ENCODE results near the gene MACROD2.

MACROD2 gene

DNA sequence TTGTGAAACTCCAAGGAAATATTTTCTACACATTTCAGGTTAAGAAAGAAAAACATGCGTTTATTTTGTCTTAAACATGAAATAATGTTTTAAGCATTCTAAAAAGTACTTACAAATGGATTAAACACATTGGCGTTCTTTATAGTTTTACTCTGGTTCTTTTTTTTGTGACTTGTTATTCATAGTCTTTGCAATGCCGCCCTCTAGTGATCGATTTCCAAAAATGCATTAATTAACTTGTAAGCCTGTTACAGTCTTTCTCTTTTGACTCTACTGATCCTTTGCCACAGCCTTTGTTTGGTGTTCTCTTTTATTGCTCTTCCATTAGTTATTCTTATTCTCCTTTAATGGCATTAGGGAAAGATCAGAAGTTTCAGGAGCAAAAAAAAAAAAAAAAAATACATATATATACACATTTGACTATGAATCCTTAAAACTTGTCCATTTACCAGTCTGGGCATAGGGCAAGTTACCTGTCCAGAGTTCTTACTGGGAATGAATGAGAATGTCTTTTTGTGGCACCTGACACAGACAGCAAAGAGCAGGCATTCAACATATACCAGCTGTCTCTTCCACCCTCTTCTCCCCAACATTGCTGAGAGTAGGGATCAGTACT is 59.9 kb downstream of the MACROD2 start:
- Histone ChIP-seq H3K9me3 (no peaks in the 10 kb centered on the region), H3K27me3 (no peaks in the 10 kb centered on the region), H4K20me1 (no peaks in the 10 kb centered on the region), H3K4me3 (no peak overlapping the region), H3K27ac (no peak overlapping the region), H3K36me3 (no peaks in the 10 kb centered on the region), H3K9ac (no peak overlapping the region), H3K4me1 (no peaks in the 10 kb centered on the region), H3K4me2 (no peak overlapping the region)
- no peak for TF ChIP-seq Cebpa-rat (IDR thresholded peaks at IDR 0.05)

GRCh38 chr20:14062171-14062570 is 66.9 kb downstream of the MACROD2 start:
- Histone ChIP-seq H3K4me1 (no peaks in the 10 kb centered on the region), H3K4me3 (no peak overlapping the region), H3K4me2 (no peak overlapping the region), H4K20me1 (no peaks in the 10 kb centered on the region), H3K9ac (no peak overlapping the region), H3K27ac (no peak overlapping the region), H3K9me3 (no peaks in the 10 kb centered on the region), H3K36me3 (no peaks in the 10 kb centered on the region), H3K27me3 (no peaks in the 10 kb centered on the region)
- TF ChIP-seq Cebpa-rat (IDR thresholded peaks at IDR 0.05) = no peak

- Histone ChIP-seq H3K4me2 (no peak overlapping the region), H3K9me3 (no peaks in the 10 kb centered on the region), H3K9ac (no peak overlapping the region), H3K4me3 (no peak overlapping the region), H3K27ac (no peak overlapping the region), H3K36me3 (no peaks in the 10 kb centered on the region), H4K20me1 (no peaks in the 10 kb centered on the region), H3K4me1 (no peaks in the 10 kb centered on the region), H3K27me3 (no peaks in the 10 kb centered on the region)
- no peak for TF ChIP-seq Cebpa-rat (IDR thresholded peaks at IDR 0.05)
These were observed 67.5 kb downstream of the MACROD2 start for GRCh38 chr20:14062786-14063185.

DNA sequence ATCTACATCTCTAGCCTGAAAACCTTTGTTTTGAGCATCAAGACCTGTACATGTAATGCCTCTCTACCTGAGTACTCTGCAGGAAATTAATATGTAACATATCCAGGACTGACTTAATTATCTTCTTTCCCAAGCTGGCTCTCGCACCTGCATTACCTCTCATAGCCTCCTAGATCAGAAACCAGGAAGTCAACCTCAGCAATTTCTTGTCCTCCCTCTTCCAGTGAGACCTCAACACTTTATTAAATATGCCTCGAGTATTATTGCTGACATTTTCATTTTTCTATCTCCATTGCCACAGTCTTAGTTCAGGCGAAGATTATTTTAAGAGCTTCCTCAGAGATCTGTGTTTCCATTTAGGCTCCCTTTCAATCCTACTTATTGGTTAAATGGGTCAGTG is 69.0 kb downstream of the MACROD2 start:
- no peak for TF ChIP-seq Cebpa-rat (IDR thresholded peaks at IDR 0.05)
- Histone ChIP-seq H3K9ac (no peak overlapping the region), H3K27ac (no peak overlapping the region), H3K4me3 (no peak overlapping the region), H3K36me3 (no peaks in the 10 kb centered on the region), H3K9me3 (no peaks in the 10 kb centered on the region), H4K20me1 (no peaks in the 10 kb centered on the region), H3K27me3 (no peaks in the 10 kb centered on the region), H3K4me1 (no peaks in the 10 kb centered on the region), H3K4me2 (no peak overlapping the region)

GRCh38 chr20:14064921-14065320 is 69.6 kb downstream of the MACROD2 start:
- H3K4me2 ChIP-seq = no peak overlapping the region
- no peaks in the 10 kb centered on the region for H4K20me1 ChIP-seq

DNA sequence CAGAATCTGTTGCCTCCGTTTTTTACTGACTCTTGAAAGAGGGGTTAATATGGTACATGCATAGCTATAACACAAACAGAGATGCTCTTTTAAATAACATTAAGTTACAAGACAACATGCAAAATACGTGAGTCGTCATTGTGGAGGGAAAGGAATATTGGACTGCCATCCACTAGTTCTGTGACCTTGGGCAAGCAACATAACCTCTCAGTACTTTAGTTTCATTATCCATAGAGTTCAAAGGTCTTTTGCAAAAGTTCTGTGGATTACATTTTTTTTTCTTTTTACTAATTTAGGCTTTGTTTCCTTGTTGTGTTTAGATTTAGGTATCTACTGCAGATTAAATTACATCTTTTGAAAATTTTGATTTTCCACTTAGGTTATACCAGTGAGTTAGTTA is 70.5 kb downstream of the MACROD2 start:
- Histone ChIP-seq H3K4me2 (no peak overlapping the region), H3K36me3 (no peaks in the 10 kb centered on the region), H3K9me3 (no peaks in the 10 kb centered on the region), H3K4me3 (no peak overlapping the region), H3K9ac (no peak overlapping the region), H3K27me3 (no peaks in the 10 kb centered on the region), H3K4me1 (no peaks in the 10 kb centered on the region), H4K20me1 (no peaks in the 10 kb centered on the region), H3K27ac (no peak overlapping the region)
- TF ChIP-seq Cebpa-rat (IDR thresholded peaks at IDR 0.05) = no peak

More at GRCh38 chr20:14064921-14065320, 69.6 kb downstream of the MACROD2 start:
- no peaks in the 10 kb centered on the region for H3K9me3 ChIP-seq
- H3K36me3 ChIP-seq = no peaks in the 10 kb centered on the region
- TF ChIP-seq Cebpa-rat (IDR thresholded peaks at IDR 0.05) = no peak
- no peak overlapping the region for H3K4me3 ChIP-seq
- no peaks in the 10 kb centered on the region for H3K4me1 ChIP-seq
- H3K9ac ChIP-seq = no peak overlapping the region
- H3K27me3 ChIP-seq = no peaks in the 10 kb centered on the region
- no peak overlapping the region for H3K27ac ChIP-seq

GRCh38 chr20:14067603-14068002 is 72.3 kb downstream of the MACROD2 start:
- no peak overlapping the region for H3K27ac ChIP-seq
- H3K9me3 ChIP-seq = no peaks in the 10 kb centered on the region
- TF ChIP-seq Cebpa-rat (IDR thresholded peaks at IDR 0.05) = no peak
- H3K27me3 ChIP-seq = no peaks in the 10 kb centered on the region
- H3K9ac ChIP-seq = no peak overlapping the region
- H3K4me1 ChIP-seq = no peaks in the 10 kb centered on the region
- H3K4me2 ChIP-seq = no peak overlapping the region
- no peaks in the 10 kb centered on the region for H4K20me1 ChIP-seq
- no peaks in the 10 kb centered on the region for H3K36me3 ChIP-seq
- H3K4me3 ChIP-seq = no peak overlapping the region

GRCh38 chr20:14069796-14070195 is 74.5 kb downstream of the MACROD2 start:
- no peaks in the 10 kb centered on the region for H3K36me3 ChIP-seq

GRCh38 chr20:14093652-14094051 is 98.3 kb downstream of the MACROD2 start:
- no peak for TF ChIP-seq Cebpa-rat (IDR thresholded peaks at IDR 0.05)
- no peak overlapping the region for H3K9ac ChIP-seq
- no peaks in the 10 kb centered on the region for H3K9me3 ChIP-seq
- H3K4me1 ChIP-seq = no peaks in the 10 kb centered on the region
- no peak overlapping the region for H3K4me3 ChIP-seq
- no peak overlapping the region for H3K27ac ChIP-seq
- H3K36me3 ChIP-seq = no peaks in the 10 kb centered on the region
- H3K4me2 ChIP-seq = no peak overlapping the region
- H3K27me3 ChIP-seq = no peaks in the 10 kb centered on the region
- no peaks in the 10 kb centered on the region for H4K20me1 ChIP-seq

More at GRCh38 chr20:14069796-14070195, 74.5 kb downstream of the MACROD2 start:
- TF ChIP-seq Cebpa-rat (IDR thresholded peaks at IDR 0.05) = no peak
- no peak overlapping the region for H3K27ac ChIP-seq
- no peaks in the 10 kb centered on the region for H3K9me3 ChIP-seq
- no peaks in the 10 kb centered on the region for H4K20me1 ChIP-seq
- no peak overlapping the region for H3K4me2 ChIP-seq
- H3K4me3 ChIP-seq = no peak overlapping the region
- no peaks in the 10 kb centered on the region for H3K27me3 ChIP-seq
- no peaks in the 10 kb centered on the region for H3K4me1 ChIP-seq
- H3K9ac ChIP-seq = no peak overlapping the region

DNA sequence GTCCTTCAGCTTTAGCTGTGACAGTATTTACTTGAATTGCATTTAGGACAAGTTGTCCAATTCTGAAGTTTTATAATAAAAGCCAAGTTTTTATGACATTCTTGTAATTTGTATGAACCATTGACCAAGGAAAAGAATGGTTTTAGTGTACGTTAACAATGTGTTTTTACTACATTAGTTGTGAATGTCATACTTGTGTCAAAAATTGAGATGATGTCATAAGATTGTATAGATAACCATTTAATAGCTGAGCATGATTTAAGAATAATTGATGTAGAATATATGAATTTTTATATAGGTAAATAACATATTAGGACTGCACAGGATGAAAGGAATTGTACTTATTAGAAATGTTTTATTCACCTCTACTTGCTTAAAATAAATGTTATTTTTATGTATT is 102.9 kb downstream of the MACROD2 start:
- Histone ChIP-seq H4K20me1 (no peaks in the 10 kb centered on the region), H3K36me3 (no peaks in the 10 kb centered on the region), H3K4me3 (no peak overlapping the region), H3K4me2 (no peak overlapping the region), H3K4me1 (no peaks in the 10 kb centered on the region), H3K27ac (no peak overlapping the region), H3K9me3 (no peaks in the 10 kb centered on the region), H3K27me3 (no peaks in the 10 kb centered on the region), H3K9ac (no peak overlapping the region)
- TF ChIP-seq Cebpa-rat (IDR thresholded peaks at IDR 0.05) = no peak

- Histone ChIP-seq H3K4me1 (no peaks in the 10 kb centered on the region), H3K9ac (no peak overlapping the region), H3K27ac (no peak overlapping the region), H3K4me2 (no peak overlapping the region), H3K9me3 (0 out of 2 replicates have a peak, but pooled peaks cover 5% of the 10 kb centered on the region), H4K20me1 (no peaks in the 10 kb centered on the region), H3K36me3 (no peaks in the 10 kb centered on the region), H3K4me3 (no peak overlapping the region), H3K27me3 (no peaks in the 10 kb centered on the region)
- TF ChIP-seq Cebpa-rat (IDR thresholded peaks at IDR 0.05) = no peak
These were observed 118.1 kb downstream of the MACROD2 start for GRCh38 chr20:14113416-14113815.

Measured in BLaER1 (cell line).